ENCODE data around the gene UGCG.
A peak's percentile ranks its signal among the peaks of the same experiment; 100 is the strongest.
"Not testable (repeated sequence)": the region's sequence is repeated elsewhere in the genome, so short reads cannot be mapped to it uniquely, and the experiment has no call there.

Gene UGCG

GRCh38 chr9:111890867-111891266 is 5.7 kb upstream of the UGCG start:
- DNase-seq (ENCODE audit: low spot score): not testable (repeated sequence)

- no peak for DNase-seq (ENCODE audit: low spot score)
Measured at GRCh38 chr9:111891910-111892499, 4.6 kb upstream of the UGCG start.

- DNase-seq (ENCODE audit: low spot score): peak; percentile 86
Measured at GRCh38 chr9:111896942-111897600, 457 bp downstream of the UGCG start.

- DNase-seq (ENCODE audit: low spot score): no peak
Measured at GRCh38 chr9:111897601-111898137, 1.1 kb downstream of the UGCG start.

- DNase-seq (ENCODE audit: low spot score): no peak
Measured at GRCh38 chr9:111898331-111899096, 1.9 kb downstream of the UGCG start.

GRCh38 chr9:111900151-111900857 is 3.7 kb downstream of the UGCG start:
- no peak for DNase-seq (ENCODE audit: low spot score)

GRCh38 chr9:111900858-111901612 is 4.4 kb downstream of the UGCG start:
- no peak for DNase-seq (ENCODE audit: low spot score)

- DNase-seq (ENCODE audit: low spot score): no peak
Measured at GRCh38 chr9:111902391-111903139, 6.0 kb downstream of the UGCG start.

GRCh38 chr9:111903535-111903934 is 6.9 kb downstream of the UGCG start:
- not testable (repeated sequence) for DNase-seq (ENCODE audit: low spot score)

- no peak for DNase-seq (ENCODE audit: low spot score)
Measured at GRCh38 chr9:111904026-111904425, 7.4 kb downstream of the UGCG start.

- DNase-seq (ENCODE audit: low spot score): no peak
Measured at GRCh38 chr9:111904891-111905291, 8.3 kb downstream of the UGCG start.

GRCh38 chr9:111907147-111907546 is 10.5 kb downstream of the UGCG start:
- DNase-seq (ENCODE audit: low spot score): no peak

GRCh38 chr9:111909444-111909843 is 12.8 kb downstream of the UGCG start:
- DNase-seq (ENCODE audit: low spot score): no peak

GRCh38 chr9:111910428-111910827 is 13.8 kb downstream of the UGCG start:
- no peak for DNase-seq (ENCODE audit: low spot score)

GRCh38 chr9:111913159-111913558 is 16.5 kb downstream of the UGCG start:
- DNase-seq (ENCODE audit: low spot score): no peak

- DNase-seq (ENCODE audit: low spot score): no peak
Measured at GRCh38 chr9:111914749-111915424, 18.3 kb downstream of the UGCG start.

- no peak for DNase-seq (ENCODE audit: low spot score)
Measured at GRCh38 chr9:111915425-111915758, 18.8 kb downstream of the UGCG start.

GRCh38 chr9:111916234-111916645 is 19.6 kb downstream of the UGCG start:
- DNase-seq (ENCODE audit: low spot score): no peak

GRCh38 chr9:111917201-111917600 is 20.6 kb downstream of the UGCG start:
- no peak for DNase-seq (ENCODE audit: low spot score)

GRCh38 chr9:111917980-111918379 is 21.4 kb downstream of the UGCG start:
- no peak for DNase-seq (ENCODE audit: low spot score)
